Panc1 (cell line): ENCODE results near the gene DDX24. TPM values are rescaled to one million over a fixed set of nuclear protein-coding genes. Genes with fewer than 3 reads are reported as not detected.

Experiments
- ATAC-seq: fragments of 200-7000 bp; cut with Tn5 transposase; 2 replicates; pipeline ENCODE4 v1.9.1; 2020; ENCODE audit warnings: mild to moderate bottlenecking, moderate library complexity
- BruUV-seq: library from RNA; stranded (reverse); fragments of 400-500 nt; replicated peaks from 2 replicates; lab custom pipeline; 2021; lab: Mats Ljungman, UMichigan
- CTCF ChIA-PET: fragments of 300-600 bp; sonication (Branson Sonifier 250); formaldehyde crosslinking; loops from one replicate; lab custom pipeline; 2022; ENCODE audit warnings: antibody characterized with exemption; lab: Charles Lee
- POLR2A ChIA-PET: fragments of 300-600 bp; sonication (Branson Sonifier 250); formaldehyde crosslinking; loops from one replicate; lab custom pipeline; 2022; ENCODE audit warnings: antibody characterized with exemption; lab: Charles Lee
- DNase-seq: peaks from one replicate; pipeline ENCODE4 v3.0.0-alpha.2; 2010; ENCODE audit warnings: low read depth, low spot score
- H3K27ac ChIP-seq: 2 replicates; pipeline ENCODE4 v1.5.1; 2011; ENCODE audit warnings: mild to moderate bottlenecking, low read length, inconsistent platforms
- H3K27me3 ChIP-seq: fragments of 200-500 bp; sonication (Bioruptor generic); 2 replicates; pipeline ENCODE4 v1.6.0; 2014; ENCODE audit warnings: low read length, inconsistent platforms; ENCODE audit not compliant: control insufficient read depth, insufficient read depth
- H3K36me3 ChIP-seq: fragments of 200-500 bp; sonication (Bioruptor generic); 2 replicates; pipeline ENCODE4 v1.5.1; 2014; ENCODE audit warnings: inconsistent platforms, mild to moderate bottlenecking, low read length, moderate library complexity; ENCODE audit not compliant: control insufficient read depth, insufficient read depth
- H3K4me1 ChIP-seq: 2 replicates; pipeline ENCODE4 v1.5.1; 2011; ENCODE audit warnings: inconsistent platforms, mild to moderate bottlenecking, low read length, moderate library complexity; ENCODE audit not compliant: control insufficient read depth, insufficient read depth
- H3K4me3 ChIP-seq, 2 experiments: 2 replicates each; pipeline ENCODE4 v1.5.1; 2011 to 2012; ENCODE audit warnings: low read depth in 2 of 2, low read length in 2 of 2, mild to moderate bottlenecking in 2 of 2, inconsistent platforms in 1 of 2, moderate library complexity in 1 of 2
- H3K9me3 ChIP-seq: fragments of 200-500 bp; sonication (Bioruptor generic); 2 replicates; pipeline ENCODE4 v1.5.1; 2014; ENCODE audit warnings: low read depth, mild to moderate bottlenecking, inconsistent platforms, low read length, moderate library complexity; ENCODE audit not compliant: control insufficient read depth, insufficient read depth
- POLR2AphosphoS5 ChIP-seq: IDR thresholded peaks from 2 replicates; pipeline ENCODE4 v1.6.1; 2012; ENCODE audit warnings: mild to moderate bottlenecking, low read depth, low read length, moderate library complexity
- SIN3A ChIP-seq: IDR thresholded peaks from 2 replicates; pipeline ENCODE4 v1.6.1; 2012; ENCODE audit warnings: low read depth, mild to moderate bottlenecking, low read length, moderate library complexity, borderline replicate concordance; ENCODE audit not compliant: insufficient read depth
- TCF7L2 ChIP-seq: IDR thresholded peaks from 2 replicates; pipeline ENCODE4 v1.6.1; 2011; ENCODE audit warnings: mild to moderate bottlenecking, low read depth, low read length, inconsistent platforms
- in situ Hi-C: cut with HindIII; loops from 2 replicates; pipeline ENCODE4 v1.10.0; 2016; ENCODE audit warnings: low sequenced_read_pairs, low pct_unique_long_range_greater_than_20kb
- intact Hi-C: fragments of 100-400 bp; cut with micrococcal nuclease; formaldehyde crosslinking; loops from one replicate; pipeline ENCODE4 v1.10.0; 2022; ENCODE audit not compliant: unreplicated experiment
- total RNA-seq: library from RNA; stranded (reverse); gene quantifications from one replicate; pipeline ENCODE4 v1.2.1, GENCODE V29; 2021; ENCODE audit not compliant: unreplicated experiment
- TF ChIP-seq, protein P1 (sequence below): fragments of 450-650 bp; IDR thresholded peaks from 2 replicates; pipeline ENCODE4 v1.5.1; 2017; ENCODE audit warnings: mild to moderate bottlenecking
- TF ChIP-seq, protein P2 (sequence below), 2 experiments: IDR thresholded peaks; 2 replicates each; pipeline ENCODE4 v1.6.1; 2011 to 2012; ENCODE audit warnings: low read depth in 2 of 2, control low read depth in 1 of 2, low read length in 1 of 2, mild to moderate bottlenecking in 1 of 2, moderate library complexity in 1 of 2; ENCODE audit not compliant: insufficient read depth in 1 of 2

DDX24 gene
- total RNA-seq, 1 experiment from 2014 or later = 103 TPM

DNA sequence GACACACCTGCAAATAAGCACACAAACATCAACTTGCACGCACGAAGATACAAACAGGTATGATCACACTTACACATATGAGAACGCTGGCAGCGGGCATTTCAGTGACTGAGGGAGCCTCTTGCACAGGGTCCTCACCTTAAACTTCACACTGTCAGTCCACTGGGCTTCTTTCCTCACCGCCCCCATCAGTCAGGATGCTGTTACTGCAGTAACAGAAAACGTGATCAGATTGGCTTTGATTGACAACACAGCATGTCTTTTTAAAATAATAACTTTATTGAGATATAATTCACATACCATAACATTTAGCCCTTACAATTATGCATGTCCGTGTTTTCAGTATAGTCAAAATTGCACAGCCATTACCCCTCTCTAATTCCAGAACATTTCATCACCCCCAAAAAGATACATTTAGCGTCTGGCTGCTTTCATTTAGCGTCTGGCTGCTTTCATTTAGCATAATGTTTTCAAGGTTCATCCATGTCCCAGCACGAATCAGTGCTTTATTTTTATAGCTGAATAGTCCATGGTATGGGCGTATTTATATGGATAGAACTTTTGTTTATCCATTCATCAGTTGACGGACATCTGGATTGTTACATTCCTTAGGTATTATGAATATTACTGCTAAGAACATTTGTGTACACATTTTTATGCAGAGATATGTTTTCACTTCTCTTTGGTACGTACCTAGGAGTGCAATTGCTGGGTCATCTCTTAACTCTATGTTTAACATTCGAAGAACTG, 75.5 kb downstream of the DDX24 start:
- DNase-seq (no peak), ATAC-seq (no peak)
- intact Hi-C loops = no loop called here
- Histone ChIP-seq H3K27ac (no peak overlapping the region), H3K36me3 (no peaks in the 10 kb centered on the region), H3K4me3 (no peak overlapping the region), H3K9me3 (no peaks in the 10 kb centered on the region), H3K4me1 (no peaks in the 10 kb centered on the region), H3K27me3 (no peaks in the 10 kb centered on the region)
- ChIA-PET POLR2A (no interaction called here), CTCF (interaction anchor here (1.1 kb wide), 1 partner anchor 64 kb away, joined by 3 read pairs; no protein-coding TSS in a partner anchor)
- in situ Hi-C loops = no loop called here
- TF ChIP-seq, protein P1, sequence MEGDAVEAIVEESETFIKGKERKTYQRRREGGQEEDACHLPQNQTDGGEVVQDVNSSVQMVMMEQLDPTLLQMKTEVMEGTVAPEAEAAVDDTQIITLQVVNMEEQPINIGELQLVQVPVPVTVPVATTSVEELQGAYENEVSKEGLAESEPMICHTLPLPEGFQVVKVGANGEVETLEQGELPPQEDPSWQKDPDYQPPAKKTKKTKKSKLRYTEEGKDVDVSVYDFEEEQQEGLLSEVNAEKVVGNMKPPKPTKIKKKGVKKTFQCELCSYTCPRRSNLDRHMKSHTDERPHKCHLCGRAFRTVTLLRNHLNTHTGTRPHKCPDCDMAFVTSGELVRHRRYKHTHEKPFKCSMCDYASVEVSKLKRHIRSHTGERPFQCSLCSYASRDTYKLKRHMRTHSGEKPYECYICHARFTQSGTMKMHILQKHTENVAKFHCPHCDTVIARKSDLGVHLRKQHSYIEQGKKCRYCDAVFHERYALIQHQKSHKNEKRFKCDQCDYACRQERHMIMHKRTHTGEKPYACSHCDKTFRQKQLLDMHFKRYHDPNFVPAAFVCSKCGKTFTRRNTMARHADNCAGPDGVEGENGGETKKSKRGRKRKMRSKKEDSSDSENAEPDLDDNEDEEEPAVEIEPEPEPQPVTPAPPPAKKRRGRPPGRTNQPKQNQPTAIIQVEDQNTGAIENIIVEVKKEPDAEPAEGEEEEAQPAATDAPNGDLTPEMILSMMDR = peak; percentile 57
- TF ChIP-seq TCF7L2 = no peak
- no TSS peak for BruUV-seq

DNA sequence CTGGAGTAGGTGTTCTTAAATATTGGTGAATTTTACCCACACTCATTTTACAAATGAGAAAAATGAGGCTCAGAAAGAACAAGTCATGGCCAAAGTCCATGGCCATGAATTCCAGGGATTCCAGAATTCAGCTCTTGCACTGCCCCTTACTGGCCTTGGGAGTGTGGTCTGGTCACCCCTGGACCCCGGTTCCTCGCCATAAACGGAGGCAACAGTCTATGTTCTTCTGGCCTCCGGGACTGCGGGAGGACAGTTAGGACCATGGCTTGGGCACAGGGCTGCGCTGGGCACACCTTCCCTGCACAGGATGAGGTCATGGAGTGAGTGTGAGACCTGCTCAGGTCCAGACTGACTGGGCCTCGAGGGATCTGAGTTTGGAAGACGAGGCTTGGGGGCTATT, 77.0 kb downstream of the DDX24 start:
- CTCF ChIA-PET = interaction anchor here (1.1 to 1.3 kb wide), 2 partner anchors 62 to 64 kb away, joined by 3 read pairs; no protein-coding TSS in a partner anchor
- Histone ChIP-seq H3K27me3 (no peaks in the 10 kb centered on the region), H3K4me3 (no peak overlapping the region), H3K27ac (no peak overlapping the region), H3K36me3 (no peaks in the 10 kb centered on the region), H3K9me3 (no peaks in the 10 kb centered on the region), H3K4me1 (no peaks in the 10 kb centered on the region)
- ATAC-seq (no peak), DNase-seq (no peak)
- no TSS peak for BruUV-seq
- in situ Hi-C loops (no loop called here), intact Hi-C loops (no loop called here)
- POLR2A ChIA-PET = no interaction called here
- TF ChIP-seq, protein P1 = no peak
- TF ChIP-seq SIN3A = no peak
- TF ChIP-seq TCF7L2 = no peak
- TF ChIP-seq, protein P2, sequence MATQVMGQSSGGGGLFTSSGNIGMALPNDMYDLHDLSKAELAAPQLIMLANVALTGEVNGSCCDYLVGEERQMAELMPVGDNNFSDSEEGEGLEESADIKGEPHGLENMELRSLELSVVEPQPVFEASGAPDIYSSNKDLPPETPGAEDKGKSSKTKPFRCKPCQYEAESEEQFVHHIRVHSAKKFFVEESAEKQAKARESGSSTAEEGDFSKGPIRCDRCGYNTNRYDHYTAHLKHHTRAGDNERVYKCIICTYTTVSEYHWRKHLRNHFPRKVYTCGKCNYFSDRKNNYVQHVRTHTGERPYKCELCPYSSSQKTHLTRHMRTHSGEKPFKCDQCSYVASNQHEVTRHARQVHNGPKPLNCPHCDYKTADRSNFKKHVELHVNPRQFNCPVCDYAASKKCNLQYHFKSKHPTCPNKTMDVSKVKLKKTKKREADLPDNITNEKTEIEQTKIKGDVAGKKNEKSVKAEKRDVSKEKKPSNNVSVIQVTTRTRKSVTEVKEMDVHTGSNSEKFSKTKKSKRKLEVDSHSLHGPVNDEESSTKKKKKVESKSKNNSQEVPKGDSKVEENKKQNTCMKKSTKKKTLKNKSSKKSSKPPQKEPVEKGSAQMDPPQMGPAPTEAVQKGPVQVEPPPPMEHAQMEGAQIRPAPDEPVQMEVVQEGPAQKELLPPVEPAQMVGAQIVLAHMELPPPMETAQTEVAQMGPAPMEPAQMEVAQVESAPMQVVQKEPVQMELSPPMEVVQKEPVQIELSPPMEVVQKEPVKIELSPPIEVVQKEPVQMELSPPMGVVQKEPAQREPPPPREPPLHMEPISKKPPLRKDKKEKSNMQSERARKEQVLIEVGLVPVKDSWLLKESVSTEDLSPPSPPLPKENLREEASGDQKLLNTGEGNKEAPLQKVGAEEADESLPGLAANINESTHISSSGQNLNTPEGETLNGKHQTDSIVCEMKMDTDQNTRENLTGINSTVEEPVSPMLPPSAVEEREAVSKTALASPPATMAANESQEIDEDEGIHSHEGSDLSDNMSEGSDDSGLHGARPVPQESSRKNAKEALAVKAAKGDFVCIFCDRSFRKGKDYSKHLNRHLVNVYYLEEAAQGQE (IDR thresholded peaks at IDR 0.05; ENCODE audit: insufficient read depth in 1 of 2, low read depth in 2 of 2, low read length in 1 of 2) = no peak
- no peak for TF ChIP-seq POLR2AphosphoS5
